ENCODE data around the gene EIF3I.

The EIF3I gene

GRCh38 chr1:32221980-32222755 lies at the start of gene EIF3I, which contains the start of gene TMEM234:
Gene EIF3I, plus strand, starts transcription at chr1:32222407. Its CDS starts 35 bp downstream, at chr1:32222442.
Gene TMEM234, minus strand, starts transcription at chr1:32222353. Its CDS starts 31 bp downstream, at chr1:32222322.
- DNase-seq, result peak; percentile 90 to 94

DNA sequence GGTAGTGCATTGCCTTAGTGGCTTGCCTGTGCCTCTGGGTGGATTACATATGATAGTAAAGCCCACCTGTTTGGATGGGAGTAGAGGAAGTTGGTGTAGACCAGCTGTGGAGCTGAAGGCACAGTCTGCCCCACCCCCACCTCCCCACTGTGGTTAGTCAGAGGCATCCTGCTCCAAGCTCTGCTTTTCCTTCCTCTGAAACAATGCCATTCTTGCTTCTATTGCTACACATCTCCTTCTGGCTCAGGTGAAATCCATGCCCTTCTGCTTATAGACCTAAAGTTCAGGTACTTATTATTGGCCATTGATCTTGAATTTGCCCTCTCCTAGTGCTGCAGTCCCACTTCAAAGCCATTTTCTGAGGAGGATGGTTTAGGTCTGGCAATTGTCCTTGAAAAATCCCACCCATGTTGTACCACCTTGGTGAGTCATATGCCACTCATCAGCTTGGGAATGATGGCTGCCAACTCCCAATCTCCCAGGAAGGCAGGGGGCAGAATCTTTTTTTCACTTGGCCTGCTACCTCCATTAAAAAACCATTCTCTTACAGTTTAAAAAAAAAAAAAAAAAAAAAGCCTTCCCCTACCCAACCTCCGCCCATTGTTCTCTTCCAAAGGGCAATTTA lies 49.5 kb upstream of the EIF3I start:
- no peak for DNase-seq

DNA sequence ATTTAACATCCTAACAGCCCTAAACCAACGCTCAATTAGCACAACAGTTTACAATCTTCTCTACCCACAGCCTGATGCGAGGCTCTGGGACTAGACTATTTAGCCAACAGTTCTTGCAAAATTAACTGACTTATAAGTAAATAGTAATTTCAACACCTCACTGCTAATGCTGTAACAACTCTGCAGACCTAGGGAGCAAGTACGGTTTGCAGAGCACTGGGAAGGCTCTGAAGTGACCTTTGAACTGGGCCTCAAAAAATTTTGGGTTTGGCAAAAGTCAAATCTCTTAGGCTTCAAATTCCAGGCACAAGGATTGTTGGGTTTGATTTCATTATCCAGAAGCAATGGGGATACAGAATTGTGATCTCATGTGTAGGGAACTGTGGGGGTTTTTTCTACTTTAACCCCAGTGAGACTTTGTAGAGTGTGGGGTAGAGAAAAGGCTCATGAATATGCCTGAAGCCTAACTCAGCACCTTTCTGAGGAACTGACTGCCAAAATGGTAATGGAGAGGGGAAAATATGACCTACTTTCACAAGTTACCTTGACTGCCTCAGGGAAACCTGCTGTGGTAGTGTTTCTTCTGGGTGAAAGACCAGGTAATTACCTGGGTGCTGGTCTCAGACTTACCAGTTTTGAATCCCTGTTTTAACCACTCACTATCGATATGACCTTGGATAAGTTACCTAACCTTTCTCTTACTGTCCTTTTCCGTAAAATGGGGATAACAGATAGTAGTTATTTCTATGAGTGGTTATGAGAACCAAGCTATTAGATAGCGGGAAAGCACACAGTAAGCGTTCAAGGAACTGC lies 43.6 kb upstream of the EIF3I start:
- no peak for DNase-seq

DNA sequence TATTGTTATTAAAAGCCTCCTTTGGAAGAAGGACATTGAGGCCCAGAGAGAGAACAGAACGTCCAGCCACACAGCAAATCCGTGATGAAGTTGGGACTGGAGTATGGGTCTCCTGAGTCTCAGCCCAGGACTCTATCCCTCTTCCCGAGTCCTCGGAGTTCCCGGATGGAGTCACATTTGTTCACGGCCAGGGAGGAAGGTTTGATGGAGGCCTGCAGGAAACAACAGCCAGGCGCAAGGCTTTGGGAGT lies 43.1 kb upstream of the EIF3I start:
- DNase-seq, result no peak

- peak; percentile 94 to 95 for DNase-seq
These were observed 42.6 kb upstream of the EIF3I start, which contains the start of gene TXLNA for GRCh38 chr1:32179443-32180185. Gene TXLNA, plus strand, starts transcription at chr1:32179675. Its CDS starts 671 bp downstream, at chr1:32180346.

DNA sequence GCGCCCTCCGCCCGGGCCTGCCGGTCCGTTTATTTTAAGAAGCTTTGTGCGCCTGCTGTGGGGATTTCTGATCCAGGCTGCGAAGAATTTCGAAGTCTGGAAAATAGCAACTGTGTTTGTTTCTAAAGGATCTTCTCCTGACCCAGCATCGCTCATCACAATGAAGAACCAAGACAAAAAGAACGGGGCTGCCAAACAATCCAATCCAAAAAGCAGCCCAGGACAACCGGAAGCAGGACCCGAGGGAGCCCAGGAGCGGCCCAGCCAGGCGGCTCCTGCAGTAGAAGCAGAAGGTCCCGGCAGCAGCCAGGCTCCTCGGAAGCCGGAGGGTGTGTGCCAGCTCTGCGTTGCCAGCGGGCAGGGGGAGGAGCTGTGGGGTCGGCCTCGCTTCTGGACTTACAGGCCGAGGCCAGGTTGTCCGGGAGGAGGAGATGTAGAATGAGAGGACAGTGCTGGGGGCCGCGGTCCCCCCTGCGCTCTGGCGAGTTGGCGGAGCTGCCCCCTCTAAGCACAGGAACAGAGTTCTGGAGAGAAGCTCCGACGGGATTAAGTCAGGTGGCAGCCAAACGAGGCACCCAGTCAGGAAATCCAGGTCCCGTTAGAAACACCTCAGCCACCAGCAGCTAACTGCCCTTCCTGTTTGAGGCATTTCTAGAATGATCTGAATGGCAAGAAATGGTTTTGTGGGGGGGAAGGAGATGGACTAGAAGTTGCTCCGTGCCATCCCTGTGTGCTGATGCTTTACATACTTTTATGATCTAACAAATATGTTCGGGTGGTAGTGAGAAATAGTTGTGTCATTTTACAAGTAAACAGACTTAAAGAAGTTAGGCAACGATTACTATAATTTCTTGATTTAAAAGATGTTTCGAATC lies 41.8 kb upstream of the EIF3I start:
- peak; percentile 52 to 62 for DNase-seq

DNA sequence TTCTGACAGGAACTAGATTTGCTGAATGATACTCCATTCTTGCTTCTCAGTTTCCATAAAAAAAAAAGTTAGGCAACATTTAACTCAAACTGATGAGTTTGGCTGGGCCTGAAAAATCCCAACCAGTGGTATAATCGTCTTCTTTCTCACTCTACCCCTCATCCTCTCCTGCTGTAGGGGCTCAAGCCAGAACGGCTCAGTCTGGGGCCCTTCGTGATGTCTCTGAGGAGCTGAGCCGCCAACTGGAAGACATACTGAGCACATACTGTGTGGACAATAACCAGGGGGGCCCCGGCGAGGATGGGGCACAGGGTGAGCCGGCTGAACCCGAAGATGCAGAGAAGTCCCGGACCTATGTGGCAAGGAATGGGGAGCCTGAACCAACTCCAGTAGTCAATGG lies 41.1 kb upstream of the EIF3I start:
- DNase-seq, result no peak

DNA sequence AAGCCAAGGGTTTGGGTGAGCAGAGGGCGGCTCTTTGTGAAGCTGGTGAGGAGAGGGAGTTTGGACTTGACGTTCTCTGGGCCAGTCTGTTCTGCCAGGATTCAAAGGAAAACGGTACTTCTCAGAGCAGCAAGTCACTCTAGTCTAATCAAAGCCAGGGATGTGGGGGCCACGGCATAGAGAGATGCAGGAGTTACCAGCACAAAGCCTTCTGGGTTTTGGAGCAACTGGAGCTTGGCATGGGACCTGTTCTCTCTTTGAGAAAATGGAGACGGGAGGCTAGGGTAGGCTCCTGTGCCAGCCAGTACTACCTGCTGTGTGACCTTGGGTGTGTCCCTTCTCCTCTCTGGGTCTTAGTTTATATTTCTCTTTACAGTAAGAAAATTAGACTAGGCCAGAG lies 40.6 kb upstream of the EIF3I start:
- DNase-seq, result no peak

DNA sequence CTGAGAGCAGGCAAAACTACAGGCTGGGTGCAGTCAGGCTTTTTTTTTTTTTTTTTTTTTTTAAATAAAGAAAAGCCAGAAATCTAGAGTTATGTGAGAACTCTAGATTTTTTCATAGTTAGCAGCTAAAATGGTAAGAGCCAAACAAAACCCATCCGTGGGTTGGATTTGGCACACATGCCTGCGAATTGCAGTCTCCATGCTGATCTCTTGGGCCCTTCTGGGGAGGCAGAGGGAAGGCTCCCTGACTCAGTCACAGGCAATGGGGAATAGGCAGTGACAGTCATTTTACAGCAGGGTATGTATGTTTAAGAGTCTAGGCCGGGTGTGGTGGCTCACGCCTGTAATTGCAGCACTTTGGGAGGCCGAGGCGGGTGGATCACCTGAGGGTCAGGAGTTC lies 40.1 kb upstream of the EIF3I start:
- DNase-seq, result no peak

- DNase-seq, result no peak
These were observed 37.6 kb upstream of the EIF3I start for GRCh38 chr1:32184650-32185049.

DNA sequence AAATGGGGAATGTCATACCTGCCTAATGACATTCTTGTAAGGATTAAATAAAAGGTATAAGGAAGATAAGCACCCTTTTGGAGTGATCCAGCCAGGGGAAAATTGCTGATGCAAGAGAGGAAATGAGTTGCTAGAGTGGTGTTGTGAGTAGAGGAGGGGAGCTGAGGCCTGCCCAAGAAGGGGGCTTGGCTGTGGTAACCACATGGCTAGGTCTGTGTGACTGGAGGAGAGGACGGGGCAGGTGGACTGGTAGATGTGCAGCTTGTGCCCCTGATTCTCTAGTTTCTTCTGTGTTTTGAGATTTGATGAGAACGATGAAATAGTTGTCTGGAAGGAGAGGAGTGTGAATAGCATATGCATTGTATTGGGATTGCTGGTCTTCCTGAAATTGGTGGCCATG lies 36.1 kb upstream of the EIF3I start:
- no peak for DNase-seq

DNA sequence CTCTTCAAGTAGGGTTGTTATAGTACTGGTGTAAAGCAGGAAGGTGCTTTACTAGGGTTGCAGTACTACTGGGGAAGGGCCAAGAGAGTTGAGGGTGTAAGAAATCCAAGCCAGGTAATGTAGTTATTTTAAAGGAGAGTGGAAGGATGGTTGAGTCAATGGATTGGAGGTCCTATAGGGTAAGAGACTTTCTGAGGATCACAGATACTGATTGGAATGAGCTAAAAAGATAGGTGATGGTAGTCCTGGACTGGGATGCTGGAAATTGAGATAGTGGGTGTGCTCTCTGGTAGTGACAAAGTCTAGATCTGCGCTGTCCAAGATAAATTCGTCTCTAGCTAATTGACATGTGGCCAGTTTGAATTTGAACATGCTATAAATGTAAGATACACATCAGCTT lies 35.7 kb upstream of the EIF3I start:
- DNase-seq, result no peak

DNA sequence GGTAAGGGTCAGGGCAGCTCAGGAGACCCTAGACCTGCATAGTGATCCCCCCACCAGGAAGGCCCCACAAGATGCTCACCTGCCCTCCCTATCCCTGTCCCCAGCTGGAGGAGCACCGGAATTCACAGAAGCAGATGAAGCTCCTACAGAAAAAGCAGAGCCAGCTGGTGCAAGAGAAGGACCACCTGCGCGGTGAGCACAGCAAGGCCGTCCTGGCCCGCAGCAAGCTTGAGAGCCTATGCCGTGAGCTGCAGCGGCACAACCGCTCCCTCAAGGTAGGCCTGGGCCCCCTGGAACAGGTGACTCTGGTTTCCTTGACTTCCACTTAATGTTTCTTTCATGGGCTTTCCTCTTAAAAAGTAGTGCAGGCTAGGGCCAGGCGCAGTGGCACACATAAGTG lies 34.4 kb upstream of the EIF3I start:
- DNase-seq, result no peak

DNA sequence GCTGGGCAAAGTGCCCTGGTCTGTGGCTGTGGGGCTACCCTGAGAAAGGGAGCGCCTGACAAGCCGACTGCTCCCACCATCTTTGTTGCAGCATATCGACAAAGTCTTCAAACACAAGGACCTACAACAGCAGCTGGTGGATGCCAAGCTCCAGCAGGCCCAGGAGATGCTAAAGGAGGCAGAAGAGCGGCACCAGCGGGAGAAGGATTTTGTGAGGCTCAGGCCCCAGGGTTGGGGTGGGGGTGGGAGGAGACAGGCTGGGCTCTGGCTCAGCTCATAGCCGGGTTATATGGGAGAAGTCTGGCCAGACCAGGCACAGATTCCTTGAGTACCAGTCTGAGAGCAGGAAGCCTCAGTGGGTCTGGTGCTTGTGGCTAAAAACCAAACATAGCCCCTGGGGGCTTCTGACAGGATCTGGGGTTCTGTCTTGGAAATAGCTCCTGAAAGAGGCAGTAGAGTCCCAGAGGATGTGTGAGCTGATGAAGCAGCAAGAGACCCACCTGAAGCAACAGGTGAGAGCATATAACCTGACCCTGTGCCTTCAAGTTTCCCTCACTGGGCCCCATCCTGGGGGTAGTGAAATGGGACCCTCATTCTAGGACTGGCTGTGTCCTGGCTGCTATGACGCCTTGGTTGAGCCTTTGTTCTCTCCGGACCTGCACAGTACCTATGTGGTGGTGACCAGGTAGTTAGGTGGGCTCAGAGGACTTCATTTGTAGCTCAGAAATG lies 29.8 kb upstream of the EIF3I start:
- no peak for DNase-seq

DNA sequence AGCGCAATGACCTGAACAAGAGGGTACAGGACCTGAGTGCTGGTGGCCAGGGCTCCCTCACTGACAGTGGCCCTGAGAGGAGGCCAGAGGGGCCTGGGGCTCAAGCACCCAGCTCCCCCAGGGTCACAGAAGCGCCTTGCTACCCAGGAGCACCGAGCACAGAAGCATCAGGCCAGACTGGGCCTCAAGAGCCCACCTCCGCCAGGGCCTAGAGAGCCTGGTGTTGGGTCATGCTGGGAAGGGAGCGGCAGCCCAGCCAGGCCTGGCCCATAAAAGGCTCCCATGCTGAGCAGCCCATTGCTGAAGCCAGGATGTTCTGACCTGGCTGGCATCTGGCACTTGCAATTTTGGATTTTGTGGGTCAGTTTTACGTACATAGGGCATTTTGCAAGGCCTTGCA lies 27.2 kb upstream of the EIF3I start:
- DNase-seq, result no peak

GRCh38 chr1:32195531-32195930 lies 26.7 kb upstream of the EIF3I start:
- DNase-seq, result no peak

DNA sequence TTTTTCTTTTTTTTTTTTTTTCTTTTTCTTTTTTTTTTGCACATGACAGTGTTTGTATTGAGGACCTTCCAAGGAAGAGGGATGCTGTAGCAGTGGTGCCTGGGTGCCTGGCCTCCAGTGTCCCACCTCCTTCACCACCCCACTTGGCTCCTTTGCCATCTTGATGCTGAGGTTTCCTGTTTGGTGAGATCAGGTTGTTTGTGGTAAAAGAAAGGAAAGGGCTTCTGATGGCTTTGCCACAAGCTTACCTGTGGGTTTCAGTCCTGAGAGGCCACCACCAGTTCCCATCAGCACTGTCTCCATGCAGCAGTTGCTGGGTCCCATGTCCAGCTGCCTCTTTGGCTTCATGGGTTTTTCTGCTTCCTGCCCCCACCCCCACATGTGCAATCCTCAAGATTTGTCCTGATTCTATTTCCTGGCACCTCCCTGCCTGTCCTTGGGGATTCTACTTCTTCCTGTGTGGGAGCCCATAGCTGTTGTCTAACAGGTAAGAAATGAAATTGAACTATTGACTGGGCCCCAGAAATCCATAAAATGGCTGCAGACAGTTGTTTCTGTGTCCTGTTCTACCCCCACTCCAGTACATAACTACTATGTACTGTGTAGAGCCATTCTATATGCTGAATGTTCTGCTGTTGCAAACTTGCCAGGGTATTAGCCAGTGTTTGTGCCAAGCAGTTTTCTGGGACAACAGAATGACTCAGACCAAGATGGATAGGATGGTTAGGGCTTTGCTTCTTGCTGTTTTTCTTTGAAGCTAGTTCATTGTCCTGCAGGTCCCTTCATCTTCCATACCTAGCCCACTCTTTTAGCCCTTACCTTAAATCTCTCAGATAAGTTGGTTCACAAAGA lies 26.0 kb upstream of the EIF3I start:
- no peak for DNase-seq

- DNase-seq, result no peak
These were observed 25.1 kb upstream of the EIF3I start for GRCh38 chr1:32197074-32197473.

DNA sequence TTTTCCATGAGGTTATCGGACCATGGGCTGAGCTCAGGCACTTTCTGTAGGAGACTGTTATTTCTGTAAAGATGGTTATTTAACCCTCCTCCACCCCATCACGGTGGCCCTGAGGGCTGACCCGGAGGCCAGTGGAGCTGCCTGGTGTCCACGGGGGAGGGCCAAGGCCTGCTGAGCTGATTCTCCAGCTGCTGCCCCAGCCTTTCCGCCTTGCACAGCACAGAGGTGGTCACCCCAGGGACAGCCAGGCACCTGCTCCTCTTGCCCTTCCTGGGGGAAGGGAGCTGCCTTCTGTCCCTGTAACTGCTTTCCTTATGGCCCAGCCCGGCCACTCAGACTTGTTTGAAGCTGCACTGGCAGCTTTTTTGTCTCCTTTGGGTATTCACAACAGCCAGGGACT lies 24.4 kb upstream of the EIF3I start:
- DNase-seq, result no peak

DNA sequence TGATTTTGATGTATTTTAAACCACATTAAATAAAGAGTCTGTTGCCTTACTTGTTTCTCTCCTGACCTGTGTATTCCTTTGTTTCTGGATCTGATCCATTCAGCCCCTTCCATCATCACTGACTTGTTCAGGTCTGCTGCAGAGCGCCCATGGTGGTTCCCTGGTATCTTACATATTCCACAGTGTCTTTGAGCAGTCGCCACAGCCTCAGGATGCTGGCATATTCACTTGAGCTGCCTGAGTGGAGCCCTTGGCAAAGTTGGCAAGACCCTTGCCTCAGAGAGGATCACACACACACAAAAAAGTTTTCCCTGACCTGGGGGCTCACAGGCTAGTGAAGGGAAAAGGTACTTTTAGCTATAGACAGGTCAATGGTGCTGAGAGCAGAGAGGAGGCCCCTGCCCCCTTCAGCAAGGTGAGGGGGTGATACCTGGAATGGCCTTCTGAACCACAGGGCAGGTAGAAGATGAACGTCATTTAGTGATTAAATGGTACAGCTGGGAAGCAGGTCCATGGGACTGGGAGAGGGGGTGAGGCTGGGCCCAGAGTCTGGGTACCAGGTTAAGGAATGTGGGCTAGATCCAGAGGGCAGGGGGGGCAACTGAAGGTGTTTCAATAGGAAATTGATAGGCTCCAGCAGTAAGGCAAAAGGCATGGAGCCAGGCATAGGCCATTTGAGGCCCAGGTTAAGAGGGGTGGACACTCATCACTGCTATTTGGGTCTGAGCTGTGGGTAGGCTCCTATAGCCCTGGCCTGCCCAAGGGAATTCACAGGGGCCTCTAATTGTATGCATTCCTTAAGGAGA lies 23.8 kb upstream of the EIF3I start:
- DNase-seq, result no peak
